Esophagus squamous epithelium (tissue), 4 donors: ENCODE data around the gene KCNJ1.

Source experiments
- CTCF ChIP-seq, 6 experiments: fragments of 450-650 bp in 4 of 6; fragments of 200-600 bp in 2 of 6; sonication (generic) in 2 of 6; IDR thresholded peaks; one replicate each; pipeline ENCODE4 v1.5.1; 2016 to 2019; ENCODE audit warnings: antibody characterized with exemption in 6 of 6, mild to moderate bottlenecking in 4 of 6, moderate library complexity in 4 of 6
- POLR2A ChIP-seq, 4 donors: fragments of 450-650 bp; IDR thresholded peaks; one replicate each; pipeline ENCODE4 v1.6.1; 2017; ENCODE audit warnings: antibody characterized with exemption in 4 of 4, mild to moderate bottlenecking in 4 of 4, moderate library complexity in 3 of 4

GRCh38 chr11:128828350-128828749 is 38.7 kb downstream of the KCNJ1 start:
- TF ChIP-seq POLR2A (IDR thresholded peaks at IDR 0.05), result no peak
- no peak for TF ChIP-seq CTCF (IDR thresholded peaks at IDR 0.05)
